NCI-H1105 treated with DMSO at 0.1 percent for 48 hours (cell line): Measurements from ENCODE around the gene RDH13.

ENCODE experiments used
- DNase-seq: peaks from one replicate; lab custom pipeline; 2025; lab: John Stamatoyannopoulos, UW

The RDH13 gene

GRCh38 chr19:55091955-55092354 lies 29.0 kb upstream of the RDH13 start:
- DNase-seq, result no peak

GRCh38 chr19:55091126-55091910 lies 28.4 kb upstream of the RDH13 start:
- no peak for DNase-seq

DNA sequence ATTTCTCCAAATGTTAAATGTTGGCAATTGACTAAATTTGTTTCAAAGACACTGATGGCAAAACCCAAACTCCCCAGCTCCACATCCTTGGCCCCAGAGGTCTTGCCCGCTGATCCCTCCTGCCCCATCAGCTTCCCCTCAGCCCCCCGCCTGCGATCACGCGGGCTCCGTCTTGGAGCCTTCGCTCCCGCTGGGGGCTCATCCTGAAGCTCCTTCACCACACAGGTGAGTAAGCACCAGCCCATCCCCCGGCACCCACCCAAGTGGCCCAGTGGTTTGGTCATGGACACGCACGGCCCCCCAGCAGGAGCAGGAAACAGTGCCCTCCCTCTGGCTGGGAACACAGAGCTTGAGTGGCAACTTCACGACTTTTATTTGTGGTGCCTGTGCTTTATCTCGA lies 27.6 kb upstream of the RDH13 start:
- no peak for DNase-seq

- DNase-seq, result no peak
Observed at GRCh38 chr19:55089342-55089944, 26.5 kb upstream of the RDH13 start.

- DNase-seq, result peak; percentile 54
Observed at GRCh38 chr19:55088543-55089341, 25.8 kb upstream of the RDH13 start.

DNA sequence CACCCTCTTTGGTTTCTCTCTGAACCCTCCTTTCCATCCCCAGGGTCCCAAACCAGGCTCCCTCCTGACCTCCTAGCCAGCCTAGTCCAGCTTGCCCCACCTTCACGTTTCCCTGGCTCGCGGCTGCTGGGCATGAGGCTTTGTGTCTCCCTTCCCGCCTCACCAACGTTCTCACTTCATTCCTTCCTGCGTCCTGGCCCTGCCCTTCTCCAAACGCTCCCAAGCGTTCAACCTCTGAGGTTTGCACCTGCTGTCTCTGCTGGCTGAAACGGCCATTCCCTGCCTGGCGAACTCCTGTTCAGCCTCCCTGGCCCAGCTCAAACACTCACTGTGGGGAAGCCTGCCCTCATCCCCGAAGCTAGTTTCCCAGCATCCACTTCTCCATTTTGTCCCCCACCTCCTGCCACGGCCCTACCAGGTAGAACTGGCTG lies 25.1 kb upstream of the RDH13 start:
- no peak for DNase-seq

GRCh38 chr19:55087542-55087901 lies 24.6 kb upstream of the RDH13 start:
- DNase-seq, result no peak

GRCh38 chr19:55086730-55087541 lies 24.0 kb upstream of the RDH13 start:
- DNase-seq, result peak; percentile 90

GRCh38 chr19:55085923-55086715 lies 23.2 kb upstream of the RDH13 start:
- DNase-seq, result no peak

GRCh38 chr19:55084416-55084815 lies 21.5 kb upstream of the RDH13 start:
- DNase-seq, result no peak

- no peak for DNase-seq
Observed at GRCh38 chr19:55083004-55083850, 20.3 kb upstream of the RDH13 start.

- DNase-seq, result no peak
Observed at GRCh38 chr19:55082020-55082851, 19.3 kb upstream of the RDH13 start.

GRCh38 chr19:55081770-55082019 lies 18.7 kb upstream of the RDH13 start:
- no peak for DNase-seq

- DNase-seq, result peak; percentile 54
Observed at GRCh38 chr19:55080968-55081769, 18.2 kb upstream of the RDH13 start.

- peak; percentile 67 for DNase-seq
Observed at GRCh38 chr19:55080121-55080967, 17.4 kb upstream of the RDH13 start.

- no peak for DNase-seq
Observed at GRCh38 chr19:55079400-55080038, 16.6 kb upstream of the RDH13 start.

GRCh38 chr19:55078996-55079395 lies 16.0 kb upstream of the RDH13 start:
- no peak for DNase-seq
